HG03439 (cell line): Measurements from ENCODE around the gene RPL36AL.

ENCODE experiments used
- ATAC-seq: cut with Tn5 transposase; IDR thresholded peaks from one replicate; pipeline ENCODE4 v1.9.1; 2021; ENCODE audit warnings: mild to moderate bottlenecking, moderate library complexity; ENCODE audit not compliant: unreplicated experiment

RPL36AL gene

GRCh38 chr14:49582113-49582977 lies 38.1 kb downstream of the RPL36AL start:
- ATAC-seq = no peak

GRCh38 chr14:49581209-49582112 lies 39.0 kb downstream of the RPL36AL start:
- no peak for ATAC-seq

GRCh38 chr14:49579841-49580240 lies 40.6 kb downstream of the RPL36AL start:
- ATAC-seq = no peak

DNA sequence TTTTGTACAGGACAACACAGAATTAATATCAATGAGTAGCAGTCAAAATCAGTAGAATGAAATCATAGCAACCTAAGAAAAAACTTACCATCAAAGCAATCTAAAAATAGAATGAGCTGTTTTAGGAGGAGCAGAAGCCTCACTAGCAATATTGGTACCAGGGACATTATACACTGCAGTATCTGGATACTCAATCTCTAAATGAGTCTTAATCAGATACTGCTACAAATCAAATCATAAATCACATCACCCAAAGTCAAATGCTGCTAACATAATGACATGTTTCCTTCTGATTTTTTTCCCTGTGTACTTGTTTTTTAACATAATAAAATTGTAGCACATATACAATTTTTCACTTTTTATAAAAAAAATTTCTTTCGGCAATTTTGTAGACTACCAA lies 42.3 kb downstream of the RPL36AL start:
- no peak for ATAC-seq

DNA sequence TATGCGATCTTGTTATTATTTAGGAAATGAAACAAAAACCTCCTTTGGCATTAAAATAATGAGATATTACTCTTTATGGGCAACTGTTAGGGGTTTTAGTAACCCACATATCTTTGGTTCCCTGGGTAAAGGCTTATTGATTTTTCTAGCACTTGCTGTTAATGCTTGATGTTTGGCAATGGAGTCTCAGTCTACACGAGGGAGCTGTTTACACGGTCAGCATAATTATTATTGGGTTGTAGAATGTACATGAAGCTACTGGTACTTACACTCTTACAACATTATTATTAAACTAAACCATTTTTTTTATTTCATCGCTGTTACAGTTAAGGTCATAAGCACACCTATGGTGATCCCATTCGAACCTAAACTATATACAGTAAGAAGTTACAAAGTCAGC lies 46.4 kb downstream of the RPL36AL start:
- no peak for ATAC-seq

- no peak for ATAC-seq
These were observed 51.1 kb downstream of the RPL36AL start for GRCh38 chr14:49569281-49569680.
